HG03565 (cell line): ENCODE measurements around the gene OAS2.
"Not testable (repeated sequence)": the region's sequence is repeated elsewhere in the genome, so short reads cannot be mapped to it uniquely, and the experiment has no call there.

Experiments used
- ATAC-seq: cut with Tn5 transposase; IDR thresholded peaks from one replicate; pipeline ENCODE4 v1.9.1; 2021; ENCODE audit warnings: mild to moderate bottlenecking, moderate library complexity; ENCODE audit not compliant: unreplicated experiment

The OAS2 gene

GRCh38 chr12:112979041-112979680, 842 bp downstream of the OAS2 start:
- ATAC-seq, result no peak

- ATAC-seq, result no peak
Measured at GRCh38 chr12:112980491-112981158, 2.3 kb downstream of the OAS2 start.

- no peak for ATAC-seq
Measured at GRCh38 chr12:112985642-112986290, 7.4 kb downstream of the OAS2 start.

- no peak for ATAC-seq
Measured at GRCh38 chr12:112986291-112986800, 8.0 kb downstream of the OAS2 start.

GRCh38 chr12:112987561-112987960, 9.2 kb downstream of the OAS2 start:
- no peak for ATAC-seq

GRCh38 chr12:112988224-112988623, 9.9 kb downstream of the OAS2 start:
- ATAC-seq, result no peak

- ATAC-seq, result not testable (repeated sequence)
Measured at GRCh38 chr12:112988823-112989385, 10.6 kb downstream of the OAS2 start.

GRCh38 chr12:112989806-112990205, 11.5 kb downstream of the OAS2 start:
- ATAC-seq, result no peak

- ATAC-seq, result no peak
Measured at GRCh38 chr12:112992541-112993398, 14.5 kb downstream of the OAS2 start.

- ATAC-seq, result no peak
Measured at GRCh38 chr12:112995008-112995407, 16.7 kb downstream of the OAS2 start.

- no peak for ATAC-seq
Measured at GRCh38 chr12:112996501-112996900, 18.2 kb downstream of the OAS2 start.

- no peak for ATAC-seq
Measured at GRCh38 chr12:112997506-112997905, 19.2 kb downstream of the OAS2 start.

GRCh38 chr12:112998987-112999767, 20.9 kb downstream of the OAS2 start:
- no peak for ATAC-seq

GRCh38 chr12:113000433-113000832, 22.1 kb downstream of the OAS2 start:
- no peak for ATAC-seq

GRCh38 chr12:113002155-113002554, 23.8 kb downstream of the OAS2 start:
- ATAC-seq, result no peak

- no peak for ATAC-seq
Measured at GRCh38 chr12:113002676-113003075, 24.4 kb downstream of the OAS2 start.

- ATAC-seq, result no peak
Measured at GRCh38 chr12:113003636-113004035, 25.3 kb downstream of the OAS2 start.

GRCh38 chr12:113005762-113006161, 27.4 kb downstream of the OAS2 start:
- ATAC-seq, result no peak

GRCh38 chr12:113006206-113006605, 27.9 kb downstream of the OAS2 start:
- ATAC-seq, result no peak

- no peak for ATAC-seq
Measured at GRCh38 chr12:113006641-113007040, 28.3 kb downstream of the OAS2 start.
